Pulmonary artery endothelial cell (primary cell): ENCODE results near the gene PRSS23. TPM values are rescaled to one million over a fixed set of nuclear protein-coding genes. Genes with fewer than 3 reads are reported as not detected.

Experiments used
- DNase-seq: peaks from one replicate; pipeline ENCODE4 v3.0.0-alpha.2; 2011; ENCODE audit warnings: low read depth, low spot score
- total RNA-seq: library from RNA; depleted of rRNA; stranded (reverse); fragments of >200 nt; gene quantifications from 2 replicates; pipeline ENCODE4 v1.2.3, GENCODE V29; 2014

Gene PRSS23
- total RNA-seq, 1 donor from 2014 or later = 600 TPM

- DNase-seq = no peak
These were observed 10.1 kb upstream of the PRSS23 start for GRCh38 chr11:86790195-86790725.

- no peak for DNase-seq
These were observed 9.2 kb upstream of the PRSS23 start for GRCh38 chr11:86790867-86791849.

GRCh38 chr11:86792150-86792549 lies 8.2 kb upstream of the PRSS23 start:
- no peak for DNase-seq

GRCh38 chr11:86793307-86793706 lies 7.0 kb upstream of the PRSS23 start:
- DNase-seq = no peak

DNA sequence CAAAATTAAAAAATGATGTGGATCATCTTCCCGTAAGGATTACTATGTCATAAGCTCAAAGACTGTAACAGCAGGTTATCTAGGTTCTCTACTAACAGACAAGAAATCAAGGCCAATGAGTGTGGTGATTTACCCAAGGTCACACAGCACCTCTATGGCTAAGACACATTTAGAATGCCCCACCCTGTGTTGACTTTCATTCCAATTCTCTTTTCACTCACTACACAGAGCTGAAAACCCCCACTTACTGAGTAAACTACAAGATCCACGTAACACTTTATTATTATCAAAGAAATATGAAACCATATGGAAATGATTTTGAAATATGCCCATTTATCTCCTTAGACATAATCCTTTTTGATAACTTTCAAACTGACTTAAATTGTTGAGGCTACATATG lies 4.8 kb upstream of the PRSS23 start:
- no peak for DNase-seq

DNA sequence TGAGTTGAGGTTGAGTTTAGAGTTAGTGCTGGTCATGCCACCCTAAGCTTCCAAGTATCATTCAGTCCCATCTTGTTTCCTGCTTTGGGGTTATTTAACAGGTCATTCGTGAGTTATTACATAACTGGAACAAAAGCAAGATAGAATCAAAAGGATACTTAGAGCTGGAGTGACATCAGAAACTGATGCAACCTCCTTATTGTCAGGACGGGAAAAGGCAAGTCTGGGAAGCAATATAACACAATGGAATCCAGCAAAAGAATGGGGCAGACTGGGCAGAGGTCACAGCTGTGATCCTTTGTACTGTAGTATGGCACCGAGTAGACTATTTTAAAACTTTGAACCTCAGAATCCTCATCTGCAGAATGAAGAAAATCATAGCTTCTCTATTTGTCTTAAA lies 4.4 kb upstream of the PRSS23 start:
- DNase-seq = peak; percentile 82

DNA sequence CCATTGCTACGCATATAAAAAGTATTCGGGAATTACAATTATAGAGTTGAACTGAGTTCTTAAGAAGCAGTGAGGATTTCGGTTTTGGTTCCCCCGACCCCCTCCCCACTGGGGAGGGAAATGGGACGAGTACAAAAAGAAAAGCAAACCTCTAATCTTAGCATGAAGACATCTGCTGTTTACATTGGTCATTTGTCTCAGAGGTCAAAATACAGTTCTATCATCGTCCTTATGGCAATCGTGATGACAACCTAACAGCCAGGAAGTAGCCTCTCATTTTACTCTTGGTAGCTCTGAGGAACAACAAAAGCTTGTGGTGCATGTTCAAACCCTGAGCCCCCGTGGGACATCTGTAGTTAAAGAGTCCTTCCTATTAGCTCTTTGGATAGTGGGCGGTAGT lies 3.2 kb upstream of the PRSS23 start:
- no peak for DNase-seq

GRCh38 chr11:86798988-86799387 lies 1.4 kb upstream of the PRSS23 start:
- DNase-seq = no peak

DNA sequence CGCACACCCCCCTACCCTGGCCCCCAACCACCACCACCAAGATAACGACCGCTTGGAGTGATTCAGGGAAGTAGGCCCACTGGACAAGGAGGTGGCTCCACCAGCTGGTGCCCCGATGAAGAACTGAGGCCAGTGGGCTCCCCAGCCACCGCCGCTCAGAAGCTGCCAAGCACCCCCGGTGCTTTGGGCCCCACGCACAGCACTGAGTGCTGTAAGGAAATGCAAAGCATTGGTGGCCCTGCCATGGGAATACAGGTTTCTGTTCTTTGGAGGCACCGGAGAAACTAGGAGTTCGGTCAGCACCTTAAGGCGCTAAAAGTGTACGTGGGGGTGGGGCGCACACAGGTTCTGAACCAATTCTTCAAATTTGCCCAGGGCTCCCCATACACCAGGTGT lies 664 bp upstream of the PRSS23 start:
- no peak for DNase-seq

DNA sequence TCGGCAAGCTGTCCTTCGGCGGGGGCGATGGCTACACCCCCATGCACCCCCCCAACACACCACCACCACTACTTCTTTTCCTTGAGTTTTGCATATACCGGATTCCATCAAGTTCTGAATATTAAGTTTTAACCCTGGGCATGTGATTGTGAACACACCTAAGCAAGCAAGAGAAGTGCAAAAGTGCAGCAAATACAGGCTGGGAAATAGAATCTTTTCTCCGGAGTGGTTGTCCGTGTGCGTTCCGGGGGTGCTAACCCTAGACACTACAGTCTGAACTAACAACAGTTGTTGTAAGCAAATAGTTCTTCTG lies 574 bp downstream of the PRSS23 start:
- DNase-seq = no peak

DNA sequence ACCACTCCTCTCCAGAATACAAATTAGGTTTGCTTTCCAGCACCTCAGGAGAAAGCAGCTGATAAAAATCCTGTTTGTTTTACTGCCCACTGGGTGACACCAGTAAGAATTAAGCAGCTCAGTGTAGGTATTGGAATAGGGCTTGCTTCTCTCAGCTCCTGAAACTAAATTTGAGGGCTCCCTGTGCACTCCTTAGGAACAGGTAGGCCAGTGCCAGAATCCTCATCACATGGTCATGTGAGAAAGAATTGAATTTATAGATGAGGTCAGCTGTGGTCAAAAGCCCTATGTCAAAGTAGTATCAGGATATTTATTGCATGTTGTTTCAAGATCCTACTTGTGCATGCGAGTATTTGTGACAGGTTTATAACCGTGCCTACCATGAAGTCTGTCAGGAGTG lies 1.0 kb downstream of the PRSS23 start:
- DNase-seq = no peak

GRCh38 chr11:86802146-86802545 lies 1.8 kb downstream of the PRSS23 start:
- no peak for DNase-seq

GRCh38 chr11:86802601-86803051 lies 2.3 kb downstream of the PRSS23 start:
- DNase-seq = no peak

DNA sequence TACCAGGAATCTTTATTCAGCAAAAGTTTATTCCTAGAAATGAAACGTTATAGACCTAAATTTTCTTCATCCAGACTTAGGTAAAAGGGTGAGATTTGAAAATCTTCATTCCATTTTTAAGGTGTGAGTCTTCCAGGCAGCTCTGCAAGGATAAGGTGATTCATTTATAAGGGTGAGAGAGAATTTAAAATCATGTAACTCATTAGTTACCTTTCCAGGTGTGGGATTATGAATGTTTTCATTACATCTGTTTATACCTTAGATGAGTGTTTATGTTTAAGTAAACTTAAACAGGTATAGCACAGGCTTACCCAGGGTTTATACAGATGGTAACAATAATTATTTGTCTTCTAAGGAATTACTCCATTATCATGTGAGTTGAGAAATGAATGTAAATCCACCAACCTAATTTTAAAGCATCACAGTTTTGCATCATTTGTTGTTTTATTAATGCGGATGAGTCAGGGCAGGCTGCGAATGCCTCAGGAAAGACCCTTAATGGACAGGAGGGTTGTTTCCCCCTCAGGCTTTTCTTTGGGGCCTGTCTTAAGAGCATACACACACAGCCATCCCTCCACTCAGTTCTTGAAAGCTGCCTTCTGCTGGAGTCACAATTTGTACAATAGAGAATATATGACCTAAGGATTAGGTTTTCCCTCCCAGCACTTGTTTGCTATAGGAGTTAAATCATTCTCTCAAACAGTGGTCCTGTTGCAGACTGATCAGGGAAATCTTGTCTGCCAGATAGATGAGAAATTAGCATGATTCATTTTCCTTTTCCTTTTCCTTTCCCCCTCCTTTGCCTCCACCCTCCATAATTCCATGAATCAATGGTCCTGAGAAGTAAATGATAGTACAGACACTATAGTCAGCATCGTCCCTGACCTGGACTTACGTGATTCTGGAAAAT lies 3.0 kb downstream of the PRSS23 start:
- peak; percentile 45 for DNase-seq

DNA sequence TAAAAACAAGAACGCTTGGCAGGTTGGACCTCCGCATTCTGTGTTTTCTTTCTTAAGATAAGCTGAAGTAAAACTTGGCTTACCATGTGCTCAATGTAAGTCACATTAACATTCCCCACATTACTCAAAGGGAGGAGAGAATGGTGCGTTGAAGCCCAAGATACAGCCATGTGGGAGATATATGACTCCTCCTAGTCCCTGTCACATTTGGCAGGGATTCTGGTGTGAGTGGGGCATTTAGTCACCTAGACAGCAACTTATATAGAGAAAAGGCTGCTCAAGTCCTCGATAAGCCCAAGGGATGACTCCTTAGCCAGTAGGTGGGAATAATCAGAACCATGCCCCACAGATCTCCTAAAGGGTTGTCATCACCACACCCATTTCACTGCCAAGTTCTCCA lies 4.6 kb downstream of the PRSS23 start:
- DNase-seq = no peak

DNA sequence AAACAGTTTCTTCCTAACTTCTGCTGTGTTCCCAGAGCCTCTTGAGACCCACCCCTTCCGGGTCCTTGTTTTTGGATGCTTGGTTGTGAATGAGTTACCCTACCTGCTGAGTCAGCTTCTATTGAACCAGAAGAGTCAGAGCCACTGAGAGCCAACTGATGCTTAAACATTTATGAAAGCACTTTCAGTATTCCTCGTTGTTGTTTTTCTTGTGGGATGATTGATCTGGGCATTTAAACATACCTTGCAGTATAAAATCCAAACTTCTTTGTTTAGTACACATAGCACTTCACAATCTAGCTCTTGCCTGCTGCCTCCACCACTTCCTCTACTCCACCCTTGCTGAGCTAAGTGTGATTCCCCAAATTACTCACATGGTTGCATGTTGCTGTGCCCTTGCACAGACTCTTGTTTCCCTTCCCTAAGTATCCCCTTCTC lies 5.5 kb downstream of the PRSS23 start:
- DNase-seq = no peak

DNA sequence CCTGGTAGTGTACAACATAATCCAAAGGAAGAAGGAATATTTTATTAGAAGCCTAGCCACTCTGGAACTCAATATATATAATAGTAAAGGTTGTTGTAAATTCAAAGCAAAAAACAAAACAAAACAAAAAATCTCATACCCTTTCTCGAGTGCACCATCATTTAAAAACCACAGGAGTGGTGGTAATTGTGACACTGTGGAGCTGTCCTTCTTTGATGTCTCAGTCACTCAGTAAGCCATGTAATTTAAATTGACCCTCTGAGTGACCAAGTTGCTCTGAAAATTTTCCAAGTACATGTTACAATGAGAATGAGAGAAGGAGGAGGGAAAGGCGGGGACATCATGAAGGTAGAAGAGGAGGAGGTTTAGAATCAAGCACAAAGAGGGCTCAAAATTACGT lies 6.6 kb downstream of the PRSS23 start:
- DNase-seq = no peak

- no peak for DNase-seq
These were observed 7.0 kb downstream of the PRSS23 start for GRCh38 chr11:86807360-86807759.

DNA sequence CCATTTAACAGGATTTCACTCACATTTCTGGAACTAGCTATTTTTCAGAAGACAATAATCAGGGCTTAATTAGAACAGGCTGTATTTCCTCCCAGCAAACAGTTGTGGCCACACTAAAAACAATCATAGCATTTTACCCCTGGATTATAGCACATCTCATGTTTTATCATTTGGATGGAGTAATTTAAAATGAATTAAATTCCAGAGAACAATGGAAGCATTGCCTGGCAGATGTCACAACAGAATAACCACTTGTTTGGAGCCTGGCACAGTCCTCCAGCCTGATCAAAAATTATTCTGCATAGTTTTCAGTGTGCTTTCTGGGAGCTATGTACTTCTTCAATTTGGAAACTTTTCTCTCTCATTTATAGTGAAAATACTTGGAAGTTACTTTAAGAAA lies 9.2 kb downstream of the PRSS23 start:
- DNase-seq = no peak

DNA sequence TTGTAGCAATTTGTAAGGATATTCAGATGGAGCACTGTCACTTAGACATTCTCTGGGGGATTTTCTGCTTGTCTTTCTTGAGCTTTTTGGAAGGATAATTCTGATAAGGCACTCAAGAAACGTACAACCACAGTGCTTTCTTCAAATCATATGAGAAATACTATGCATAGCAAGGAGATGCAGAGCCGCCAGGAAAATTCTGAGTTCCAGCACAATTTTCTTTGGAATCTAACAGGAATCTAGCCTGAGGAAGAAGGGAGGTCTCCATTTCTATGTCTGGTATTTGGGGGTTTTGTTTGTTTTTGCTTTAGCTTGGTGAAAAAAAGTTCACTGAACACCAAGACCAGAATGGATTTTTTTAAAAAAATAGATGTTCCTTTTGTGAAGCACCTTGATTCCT lies 9.9 kb downstream of the PRSS23 start:
- DNase-seq = no peak

DNA sequence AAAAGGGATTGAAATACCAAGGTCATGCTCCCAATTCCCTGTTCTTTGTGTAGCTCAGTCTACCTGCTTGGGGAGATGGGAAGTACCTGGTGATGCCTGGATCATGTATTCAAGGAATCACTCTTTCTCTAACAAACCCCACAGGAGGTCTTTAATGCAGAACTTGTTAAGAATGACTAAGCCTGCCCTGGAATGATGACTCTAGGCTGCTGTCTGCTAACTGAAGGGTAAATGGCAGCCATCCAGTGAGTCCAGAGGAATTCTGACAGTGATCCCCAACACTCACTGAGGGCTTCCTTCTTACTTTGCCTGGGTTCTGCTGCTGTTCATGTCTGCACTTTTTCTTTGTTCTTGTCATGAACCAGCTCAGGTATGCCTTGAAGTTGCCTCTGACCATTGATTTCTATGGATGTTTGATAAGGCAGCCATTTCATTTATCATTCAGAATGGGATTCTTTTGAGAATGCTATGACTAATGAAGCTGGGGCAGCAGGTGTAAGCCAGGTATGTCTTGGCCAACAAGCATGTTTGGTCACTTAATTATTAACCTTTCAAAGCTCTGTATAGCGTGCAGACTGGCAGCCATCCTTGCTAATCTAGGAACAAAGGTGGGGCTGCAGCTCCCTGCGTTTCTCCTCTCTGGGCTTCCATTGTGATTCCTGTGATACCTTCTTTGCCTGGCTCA lies 11.4 kb downstream of the PRSS23 start:
- no peak for DNase-seq

GRCh38 chr11:86812322-86812670 lies 12.0 kb downstream of the PRSS23 start:
- no peak for DNase-seq
